Stimulated activated CD8-positive, alpha-beta memory T cell treated with anti-CD3 and anti-CD28 coated beads, Interleukin-4, amount 100 ng/mL, for 1 hour (primary cell): ENCODE measurements around the gene GRAMD1B.
"Not testable (repeated sequence)": the region's sequence is repeated elsewhere in the genome, so short reads cannot be mapped to it uniquely, and the experiment has no call there.

Experiments used
- DNase-seq, 2 donors: peaks; one replicate each; pipeline ENCODE4 v3.0.0-alpha.2; 2020; ENCODE audit warnings: low read depth in 2 of 2, low spot score in 1 of 2

The GRAMD1B gene

GRCh38 chr11:123628936-123629683 lies 199.0 kb downstream of the GRAMD1B start:
- DNase-seq: no peak

DNA sequence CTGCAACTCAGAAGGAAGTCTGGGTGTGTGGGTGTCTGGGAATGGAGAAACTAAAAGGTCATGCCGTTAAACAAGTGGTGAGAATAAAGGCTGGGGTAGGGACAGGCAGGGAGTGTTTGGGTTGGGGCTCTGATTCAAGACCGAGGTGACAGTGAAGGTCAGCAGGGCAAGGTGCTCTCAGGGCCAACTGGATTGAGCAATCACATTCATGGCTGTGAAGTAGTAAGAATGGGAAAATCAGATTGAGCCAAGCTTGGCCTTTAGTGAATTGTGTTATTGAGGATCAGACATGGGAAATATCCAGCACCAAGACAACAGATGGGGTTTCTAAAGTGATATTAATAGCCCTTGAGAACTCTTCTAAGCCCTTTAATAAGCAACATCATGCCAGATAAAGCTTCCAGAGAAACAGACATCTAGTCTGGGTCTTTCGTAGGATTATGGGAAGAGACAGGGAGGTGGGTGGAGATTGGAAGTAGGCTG lies 200.1 kb downstream of the GRAMD1B start:
- DNase-seq: no peak

- no peak for DNase-seq
Measured at GRCh38 chr11:123640029-123640428, 210.0 kb downstream of the GRAMD1B start.

DNA sequence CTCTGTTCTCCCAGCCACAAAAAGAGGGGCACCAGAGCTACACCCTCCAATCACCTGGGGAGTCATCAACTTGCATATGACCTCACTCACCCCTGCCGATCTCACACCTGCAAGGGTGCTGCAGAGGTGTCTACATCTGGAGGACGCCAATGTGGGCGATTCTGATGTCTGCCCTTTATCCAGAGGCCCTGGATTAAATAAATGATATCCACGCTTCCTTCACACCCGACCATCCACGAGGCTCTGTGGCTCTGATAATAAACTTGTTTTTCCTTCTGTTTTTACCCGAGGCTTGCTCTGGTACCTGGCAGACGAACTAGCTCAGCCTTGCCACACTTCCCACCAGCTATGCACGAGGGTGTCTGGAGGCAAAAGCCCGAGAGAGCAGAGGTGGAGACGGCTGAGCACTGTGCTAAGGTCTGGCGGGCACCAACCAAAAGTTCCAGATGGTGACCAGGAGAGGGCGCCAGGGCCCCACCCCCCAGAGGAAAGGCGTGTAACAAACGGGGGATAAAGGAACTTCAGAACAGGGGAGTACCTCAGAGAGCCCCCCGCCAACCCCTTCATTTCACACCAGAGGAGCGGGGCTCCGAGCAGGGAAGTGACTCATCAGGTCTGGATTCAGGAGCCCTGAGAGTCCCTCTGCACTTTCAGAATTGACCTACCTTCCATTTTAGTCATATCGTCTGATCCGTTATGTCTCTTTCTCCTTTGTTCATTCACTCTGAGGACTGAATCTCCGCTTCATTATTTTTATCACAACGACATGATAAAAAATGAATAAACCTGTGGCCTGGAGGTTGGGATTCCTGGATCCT lies 210.8 kb downstream of the GRAMD1B start:
- DNase-seq: peak in 1 of 2 donors; percentile 5

- no peak for DNase-seq
Measured at GRCh38 chr11:123641495-123641840, 211.4 kb downstream of the GRAMD1B start.

- no peak for DNase-seq
Measured at GRCh38 chr11:123642435-123642834, 212.4 kb downstream of the GRAMD1B start.

DNA sequence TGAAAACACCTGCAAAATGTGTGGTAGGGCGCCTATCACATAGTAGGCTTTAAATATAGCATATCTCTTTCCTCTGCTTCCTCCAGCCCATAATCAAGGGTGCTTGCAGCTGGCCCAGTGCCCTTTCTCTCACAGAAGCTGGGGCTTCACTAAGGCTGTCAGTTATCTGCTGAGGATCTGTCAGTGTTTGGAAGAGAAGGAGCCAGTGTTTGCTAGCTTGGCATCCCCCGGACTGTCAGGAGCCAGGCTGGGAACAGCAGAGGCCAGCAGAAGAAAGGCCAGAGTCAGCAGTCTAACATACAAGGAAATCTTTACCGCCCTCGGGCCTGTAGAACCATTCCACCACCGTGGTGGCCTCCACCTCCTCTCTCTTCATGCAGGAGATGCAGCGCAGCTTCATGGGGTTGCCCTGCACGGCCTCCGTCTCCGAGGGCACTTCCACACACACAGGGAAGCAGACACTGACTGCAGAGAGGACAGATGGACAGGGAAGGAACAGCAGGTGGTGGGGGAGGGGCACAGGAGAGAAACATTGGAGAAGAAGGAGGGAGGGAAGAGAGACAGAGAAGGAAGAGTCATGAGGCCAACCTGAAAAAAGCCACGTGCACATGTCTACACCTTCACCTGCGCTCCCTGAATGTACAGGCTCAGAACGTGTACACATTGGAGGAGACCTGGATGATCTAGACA lies 215.4 kb downstream of the GRAMD1B start:
- no peak for DNase-seq

GRCh38 chr11:123650901-123651300 lies 220.8 kb downstream of the GRAMD1B start:
- DNase-seq: no peak

DNA sequence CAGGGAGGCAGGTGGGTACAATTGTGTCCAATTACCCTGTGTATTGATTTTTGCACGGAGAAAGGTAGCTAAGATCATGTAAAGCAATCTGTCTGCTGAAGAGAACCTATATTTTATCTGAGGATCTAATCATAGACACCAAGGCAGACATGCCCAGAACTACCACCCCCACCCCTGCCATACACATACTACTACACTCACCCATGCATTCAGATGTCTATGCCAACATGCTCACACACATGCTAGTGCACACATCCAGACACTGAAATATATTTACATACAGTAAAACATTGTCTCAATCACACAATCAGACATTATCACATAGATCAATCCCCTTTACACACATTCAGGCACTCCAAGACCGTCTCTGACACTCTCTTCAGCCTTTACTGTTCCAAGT lies 222.5 kb downstream of the GRAMD1B start:
- DNase-seq: no peak

DNA sequence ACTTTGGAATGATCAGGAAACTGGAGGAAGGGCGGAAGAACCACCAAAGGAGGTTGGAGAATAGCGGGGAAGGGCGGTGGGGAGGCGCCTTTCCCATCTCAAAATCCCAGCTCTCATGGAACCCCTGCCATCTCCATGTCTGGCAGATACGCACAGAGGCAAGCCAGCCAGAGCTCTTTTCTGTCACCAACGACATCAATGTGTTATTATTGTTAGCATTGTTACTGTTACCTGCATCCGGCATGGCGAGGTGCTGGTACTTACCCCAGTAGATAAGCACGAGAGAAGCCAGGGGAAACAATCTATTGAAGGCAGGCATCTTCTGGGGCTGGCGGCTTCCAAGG lies 223.4 kb downstream of the GRAMD1B start:
- no peak for DNase-seq

DNA sequence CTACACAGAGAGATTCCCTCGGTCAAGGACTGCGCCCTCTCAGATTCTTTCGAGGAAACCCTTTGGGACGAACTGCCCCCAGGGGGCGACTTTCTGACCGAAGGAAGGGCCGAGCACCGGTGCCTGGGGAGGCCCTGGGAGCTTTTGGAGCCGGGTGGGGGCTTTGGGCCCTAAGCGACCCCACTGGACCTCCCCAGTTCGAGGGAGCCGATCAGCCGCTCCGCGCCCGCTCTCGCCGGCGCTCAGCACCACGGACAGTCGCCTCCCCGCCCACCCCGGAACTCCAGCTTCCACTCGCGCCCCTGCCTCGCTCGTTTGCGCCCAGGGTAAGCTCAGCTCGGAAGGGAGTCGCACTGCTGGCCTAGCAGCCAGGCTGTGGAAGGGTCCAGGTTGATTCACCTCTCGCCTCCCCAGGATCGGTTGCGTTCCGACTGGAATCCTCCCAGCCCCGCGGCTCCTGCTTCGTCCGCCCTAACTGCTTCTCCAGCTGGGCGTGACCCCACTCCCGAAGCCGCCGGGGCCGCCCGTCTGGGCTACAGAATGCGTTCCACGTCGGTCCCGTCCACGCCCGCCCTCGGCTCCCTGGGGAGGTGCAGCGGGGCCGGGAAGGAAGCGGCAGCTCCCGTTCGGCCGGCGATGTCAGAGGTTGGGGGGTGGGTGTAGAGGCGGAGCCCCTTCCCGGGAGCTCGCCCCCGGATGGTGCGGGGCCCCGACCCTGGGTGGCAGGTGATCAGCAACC lies 223.9 kb downstream of the GRAMD1B start:
- DNase-seq: no peak

DNA sequence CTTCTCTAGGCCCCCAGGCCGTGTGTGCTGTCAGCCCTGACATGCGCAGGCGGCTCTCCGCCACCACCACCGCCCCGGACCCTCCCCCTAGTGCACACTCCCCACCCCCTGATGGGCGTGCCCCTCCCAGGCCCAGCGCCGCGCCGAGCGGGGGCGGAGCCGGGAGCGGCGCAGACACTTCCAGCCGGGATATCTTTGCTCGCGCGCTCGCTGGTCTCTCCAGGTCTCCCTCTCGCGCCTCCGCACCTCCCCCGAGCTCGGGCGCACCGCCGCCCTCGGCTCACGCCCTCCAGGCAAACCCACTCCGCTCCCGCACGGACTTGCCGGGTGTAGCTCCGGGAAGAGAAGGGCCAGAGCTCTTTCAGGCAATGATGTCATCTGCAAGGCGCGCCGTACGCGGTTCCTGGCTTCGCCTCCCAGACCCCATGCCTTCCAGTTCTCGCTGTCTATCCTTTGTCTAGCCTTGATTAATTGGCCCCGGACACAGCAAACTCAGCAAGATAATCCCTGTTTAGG lies 224.6 kb downstream of the GRAMD1B start, which contains the start of gene SCN3B:
TSS of gene SCN3B (minus strand) at position 59 of the 516 bp plus-strand sequence. CDS start 823 bp downstream, outside the sequence.
- no peak for DNase-seq

GRCh38 chr11:123659311-123659710 lies 229.2 kb downstream of the GRAMD1B start:
- no peak for DNase-seq

- not testable (repeated sequence) for DNase-seq
Measured at GRCh38 chr11:123659965-123660364, 229.9 kb downstream of the GRAMD1B start.

DNA sequence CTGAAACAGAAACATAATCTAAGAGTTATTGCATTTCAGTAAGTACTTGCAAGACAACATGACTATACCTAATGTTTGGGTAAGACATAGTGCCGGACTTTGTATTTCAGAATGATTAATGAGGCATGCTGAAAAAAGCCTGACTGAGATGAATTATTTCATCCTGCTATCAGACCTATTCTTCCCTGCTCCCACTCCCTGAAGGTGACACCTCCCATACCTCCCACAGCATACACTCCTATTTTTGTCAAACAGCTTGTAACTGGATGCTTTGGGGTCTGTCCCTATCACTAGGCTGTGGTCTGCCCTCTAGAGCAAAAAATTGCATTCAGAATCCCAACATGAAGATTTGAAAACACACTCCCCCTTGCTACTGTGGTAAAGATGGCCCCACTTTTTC lies 235.2 kb downstream of the GRAMD1B start:
- DNase-seq: no peak

DNA sequence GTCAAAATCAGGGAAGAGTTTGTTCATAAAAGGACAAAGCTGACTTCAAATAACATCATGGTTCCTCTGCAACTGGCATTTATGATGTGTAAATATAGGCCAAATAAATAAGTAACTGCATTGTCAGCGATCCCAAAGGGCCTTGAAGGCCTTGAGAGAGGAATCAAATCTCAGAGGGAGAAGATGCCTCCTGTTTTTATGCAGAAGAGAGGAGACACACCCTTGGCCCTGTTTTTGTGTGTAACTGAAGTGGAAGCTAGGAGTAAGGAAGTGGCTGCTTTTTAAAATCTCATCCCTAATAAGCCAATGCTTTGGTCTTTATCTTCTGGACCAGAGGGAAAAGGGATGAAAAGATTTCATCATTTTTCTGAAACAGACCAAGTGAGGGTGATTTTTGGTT lies 240.0 kb downstream of the GRAMD1B start:
- no peak for DNase-seq

- DNase-seq: no peak
Measured at GRCh38 chr11:123671534-123671933, 241.5 kb downstream of the GRAMD1B start.

GRCh38 chr11:123672568-123672967 lies 242.5 kb downstream of the GRAMD1B start:
- DNase-seq: no peak

GRCh38 chr11:123674297-123674696 lies 244.2 kb downstream of the GRAMD1B start:
- DNase-seq: no peak
